GM23338 (cell line): ENCODE results near the gene MATN1. TPM values are rescaled to one million over a fixed set of nuclear protein-coding genes. Genes with fewer than 3 reads are reported as not detected.

Experiments
- ATAC-seq: fragments of 200-7000 bp; cut with Tn5 transposase; 3 replicates; pipeline ENCODE4 v1.9.1; 2020
- DNase-seq: peaks from one replicate; pipeline ENCODE4 v3.0.0-alpha.2; 2015; ENCODE audit warnings: low spot score
- H2AFZ ChIP-seq: fragments of 200-600 bp; sonication (generic); 2 replicates; pipeline ENCODE4 v1.8.0; 2016; ENCODE audit warnings: antibody characterized with exemption, mild to moderate bottlenecking, moderate library complexity
- H3F3A ChIP-seq: fragments of 200-600 bp; sonication (generic); replicated peaks from 2 replicates; pipeline ENCODE4 v1.8.0; 2017; ENCODE audit warnings: antibody characterized with exemption, mixed run types, low read depth
- H3K27ac ChIP-seq: fragments of 200-600 bp; sonication (generic); 2 replicates; pipeline ENCODE4 v1.6.1; 2016; ENCODE audit warnings: low read depth
- H3K27me3 ChIP-seq: fragments of 200-600 bp; sonication (generic); 2 replicates; pipeline ENCODE4 v1.8.0; 2016; ENCODE audit warnings: mild to moderate bottlenecking, mixed run types, moderate library complexity; ENCODE audit not compliant: insufficient read depth
- H3K36me3 ChIP-seq: fragments of 200-600 bp; sonication (generic); 2 replicates; pipeline ENCODE4 v1.8.0; 2016; ENCODE audit warnings: mild to moderate bottlenecking; ENCODE audit not compliant: insufficient read depth
- H3K4me1 ChIP-seq: fragments of 200-600 bp; sonication (generic); 2 replicates; pipeline ENCODE4 v1.8.0; 2016; ENCODE audit warnings: mild to moderate bottlenecking, moderate library complexity; ENCODE audit not compliant: insufficient read depth
- H3K4me2 ChIP-seq: fragments of 200-600 bp; sonication (generic); 2 replicates; pipeline ENCODE4 v1.7.1; 2017; ENCODE audit warnings: mixed run types
- H3K4me3 ChIP-seq: fragments of 200-600 bp; sonication (generic); 2 replicates; pipeline ENCODE4 v1.6.1; 2016; ENCODE audit warnings: mixed run types
- H3K79me2 ChIP-seq: fragments of 200-600 bp; sonication (generic); replicated peaks from 2 replicates; pipeline ENCODE4 v1.8.0; 2017; ENCODE audit warnings: mild to moderate bottlenecking; ENCODE audit not compliant: insufficient read depth
- H3K9me2 ChIP-seq: fragments of 200-600 bp; sonication (generic); 2 replicates; pipeline ENCODE4 v1.8.0; 2017; ENCODE audit not compliant: insufficient read depth
- H4K20me1 ChIP-seq: fragments of 200-600 bp; sonication (generic); replicated peaks from 2 replicates; pipeline ENCODE4 v1.8.0; 2017; ENCODE audit warnings: mild to moderate bottlenecking; ENCODE audit not compliant: insufficient read depth
- H3K27ac Mint-ChIP-seq: 2 replicates; pipeline ENCODE4 v1.8.0; 2020; ENCODE audit warnings: inconsistent platforms, mild to moderate bottlenecking, moderate library complexity, mixed read lengths
- H3K27me3 Mint-ChIP-seq: 3 replicates; pipeline ENCODE4 v1.8.0; 2022; ENCODE audit warnings: low read depth, mild to moderate bottlenecking, moderate library complexity, mixed read lengths, inconsistent platforms; ENCODE audit not compliant: insufficient read depth, poor library complexity
- H3K36me3 Mint-ChIP-seq: 3 replicates; pipeline ENCODE4 v1.8.0; 2021; ENCODE audit warnings: low read depth, mild to moderate bottlenecking, inconsistent platforms, moderate library complexity, mixed read lengths
- H3K4me1 Mint-ChIP-seq: 3 replicates; pipeline ENCODE4 v1.8.0; 2020; ENCODE audit warnings: mild to moderate bottlenecking, inconsistent platforms, mixed read lengths
- H3K4me3 Mint-ChIP-seq: 3 replicates; pipeline ENCODE4 v1.8.0; 2021; ENCODE audit warnings: moderate library complexity, mild to moderate bottlenecking, inconsistent platforms, mixed read lengths
- H3K9me3 Mint-ChIP-seq: 3 replicates; pipeline ENCODE4 v1.8.0; 2020; ENCODE audit warnings: moderate library complexity, mild to moderate bottlenecking, inconsistent platforms, mixed read lengths
- CTCF ChIP-seq, 2 experiments: fragments of 200-600 bp in 1 of 2; sonication (generic) in 1 of 2; conservative IDR thresholded peaks; 2 replicates each; pipeline versions ENCODE4 v1.5.1 to v1.6.1; 2016 to 2017; ENCODE audit warnings: antibody characterized with exemption in 2 of 2, low read depth in 2 of 2, mild to moderate bottlenecking in 2 of 2, moderate library complexity in 1 of 2
- REST ChIP-seq: IDR thresholded peaks from one replicate; pipeline ENCODE4 v1.6.1; 2018; ENCODE audit warnings: antibody characterized with exemption; ENCODE audit not compliant: unreplicated experiment
- STAT1 ChIP-seq: IDR thresholded peaks from one replicate; pipeline ENCODE4 v1.6.1; 2016; ENCODE audit warnings: antibody characterized with exemption; ENCODE audit not compliant: unreplicated experiment
- ZNF331 ChIP-seq: fragments of 250-450 bp; sonication (Bioruptor Pico); IDR thresholded peaks from 2 replicates; pipeline ENCODE4 v1.5.0; 2020; ENCODE audit warnings: low read depth, mild to moderate bottlenecking, moderate library complexity
- polyA plus RNA-seq: library from polyadenylated mRNA; unstranded; fragments of >200 nt; fragmentation: Nextera tagmentation; extraction: Ambion mirVana; gene quantifications from 2 replicates; pipeline ENCODE4 v1.2.1, GENCODE V29; 2016
- total RNA-seq: library from RNA; depleted of rRNA; stranded (reverse); fragments of >200 nt; shearing (Covaris generic); gene quantifications from 2 replicates; pipeline ENCODE4 v1.2.3, GENCODE V29; 2014

MATN1 gene
- total and polyA plus RNA-seq, 2 experiments from 2014 or later: 0.08 to 0.31 TPM

- Mint-ChIP-seq H3K27me3 (peaks cover 9% of the 10 kb centered on the region), H3K27ac (no peak overlapping the region), H3K9me3 (no peaks in the 10 kb centered on the region), H3K36me3 (no peaks in the 10 kb centered on the region), H3K4me1 (peaks cover 8% of the 10 kb centered on the region), H3K4me3 (no peak overlapping the region)
- no peak overlapping the region for H3K4me2 ChIP-seq
- TF ChIP-seq CTCF (conservative IDR thresholded peaks at IDR 0.05; ENCODE audit: low read depth in 2 of 2): peak in 1 of 2 experiments; percentile 11; a peak in 1 of 4 replicates
- TF ChIP-seq REST: no peak
- peaks cover 8% of the 10 kb centered on the region; the same call in 1 of the 2 replicates for H3K4me1 ChIP-seq
- H3F3A ChIP-seq: no peaks in the 10 kb centered on the region
- no peaks in the 10 kb centered on the region for H3K27me3 ChIP-seq
- H3K4me3 ChIP-seq: no peak overlapping the region
- H4K20me1 ChIP-seq: no peaks in the 10 kb centered on the region
- H3K79me2 ChIP-seq: no peaks in the 10 kb centered on the region
- no peaks in the 10 kb centered on the region for H3K36me3 ChIP-seq
- DNase-seq (no peak), ATAC-seq (no peak)
- H2AFZ ChIP-seq: no peak overlapping the region
- H3K9me2 ChIP-seq: no peaks in the 10 kb centered on the region
- no peak overlapping the region for H3K27ac ChIP-seq
Measured at GRCh38 chr1:30761381-30762151, 38.2 kb upstream of the MATN1 start.

GRCh38 chr1:30760596-30761324, 37.4 kb upstream of the MATN1 start:
- Histone ChIP-seq H3K79me2 (no peaks in the 10 kb centered on the region), H3K4me2 (no peak overlapping the region), H3K4me3 (no peak overlapping the region), H3K4me1 (peaks cover 8% of the 10 kb centered on the region; the same call in 1 of the 2 replicates), H3F3A (no peaks in the 10 kb centered on the region), H4K20me1 (no peaks in the 10 kb centered on the region), H3K27me3 (no peaks in the 10 kb centered on the region), H3K9me2 (no peaks in the 10 kb centered on the region), H3K36me3 (no peaks in the 10 kb centered on the region), H3K27ac (no peak overlapping the region), H2AFZ (no peak overlapping the region)
- H3K27me3 Mint-ChIP-seq: peaks cover 9% of the 10 kb centered on the region
- H3K27ac Mint-ChIP-seq: no peak overlapping the region
- no peaks in the 10 kb centered on the region for H3K9me3 Mint-ChIP-seq
- H3K4me3 Mint-ChIP-seq: no peak overlapping the region
- H3K4me1 Mint-ChIP-seq: peaks cover 8% of the 10 kb centered on the region
- no peak for ATAC-seq
- H3K36me3 Mint-ChIP-seq: no peaks in the 10 kb centered on the region
- no peak for DNase-seq
- TF ChIP-seq ZNF331 (CRISPR knock-in tag) (no peak), REST (no peak), STAT1 (no peak)
